Measurements from ENCODE around the gene PLET1. TPM values are rescaled to one million over a fixed set of nuclear protein-coding genes. Genes with fewer than 3 reads are reported as not detected.

Gene PLET1, protein sequence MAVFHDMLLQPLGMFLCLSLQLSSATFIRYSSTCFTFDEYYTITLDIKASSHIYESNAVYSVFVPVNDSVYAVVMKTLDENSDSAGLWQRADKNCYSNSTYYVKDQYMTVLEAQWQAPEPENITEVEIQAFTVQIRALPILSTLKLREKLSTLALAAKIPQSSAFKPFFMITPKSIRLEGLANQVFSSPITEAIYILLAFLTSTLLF
- total RNA-seq (not detected in 2 replicates), polyA plus RNA-seq (not detected in 2 replicates), polyA minus RNA-seq (not detected in 2 replicates)
- total RNA-seq (2013) = not detected

DNA sequence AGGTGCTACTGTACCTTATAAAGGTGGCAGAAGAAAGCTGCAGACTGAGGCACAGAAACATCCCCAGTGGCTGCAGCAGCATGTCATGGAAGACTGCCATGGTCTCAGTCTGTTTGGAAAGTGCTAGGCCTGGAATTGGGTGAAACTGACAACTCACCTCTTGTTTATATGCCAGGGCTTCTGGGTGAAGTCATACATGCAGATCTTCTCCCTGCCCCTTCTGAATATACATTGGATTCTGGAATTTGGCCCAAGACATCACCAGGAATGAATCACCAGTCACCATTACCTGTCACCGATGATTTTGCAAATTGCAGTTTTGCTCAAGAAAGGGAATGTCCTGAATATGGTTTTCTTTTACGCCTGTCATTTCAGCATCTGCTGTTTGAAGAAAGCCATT is at the start of gene PLET1:
Gene PLET1, minus strand, starts transcription at position 371 of the 400 bp plus-strand sequence. Its CDS starts 271 bp downstream, at position 100.
- CTCF ChIA-PET = no interaction called here
- POLR2A ChIA-PET = no interaction called here

DNA sequence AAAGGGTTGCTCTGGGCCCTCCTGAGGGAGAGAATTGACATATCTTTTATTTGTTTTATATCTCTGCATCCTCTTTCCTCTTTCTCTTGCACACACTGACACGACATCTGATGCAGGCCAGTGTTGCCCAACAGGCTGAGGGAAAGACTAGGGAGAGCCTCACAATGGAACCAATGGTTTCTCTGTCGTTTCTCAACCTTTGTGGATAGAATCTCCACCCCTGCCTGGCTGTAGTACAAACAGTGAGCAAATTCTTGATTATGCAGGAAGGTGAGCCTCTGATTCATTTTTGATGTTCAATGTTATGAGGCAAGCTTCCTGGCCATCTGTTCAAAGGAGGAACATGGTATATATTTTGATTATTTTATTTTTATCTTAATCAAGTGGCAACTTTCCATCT is 49.8 kb upstream of the PLET1 start:
- Mint-ChIP-seq H3K4me3 (no peak overlapping the region), H3K9me3 (ENCODE audit: insufficient read depth) (peaks cover 5% of the 10 kb centered on the region), H3K27ac (no peak overlapping the region), H3K27me3 (no peaks in the 10 kb centered on the region), H3K4me1 (no peaks in the 10 kb centered on the region)
- Histone ChIP-seq H3K9me3 (ENCODE audit: control extremely low read depth in 1 of 3, control insufficient read depth in 2 of 3, insufficient read depth in 1 of 3, low read length in 2 of 3) (no peaks in the 10 kb centered on the region), H3K4me3 (ENCODE audit: control extremely low read depth in 1 of 5, extremely low read depth in 1 of 5, insufficient read depth in 1 of 5, low read depth in 2 of 5, low read length in 4 of 5) (no peak overlapping the region), H3K27me3 (replicated peaks in 1 of 4; ENCODE audit: control extremely low read depth in 1 of 4, control insufficient read depth in 3 of 4, insufficient read depth in 4 of 4, low read length in 3 of 4) (no peaks in the 10 kb centered on the region), H3K27ac (ENCODE audit: low read length in 2 of 2) (no peak overlapping the region), H4K20me1 (ENCODE audit: control insufficient read depth, insufficient read depth, low read length, poor library complexity, severe bottlenecking) (no peaks in the 10 kb centered on the region), H3K36me3 (replicated peaks in 1 of 2; ENCODE audit: control extremely low read depth in 1 of 2, control insufficient read depth in 1 of 2, extremely low read depth in 1 of 2, insufficient read depth in 2 of 2, low read length in 1 of 2) (no peaks in the 10 kb centered on the region), H2AFZ (ENCODE audit: insufficient read depth, low read depth, low read length, poor library complexity, severe bottlenecking) (no peak overlapping the region), H3K9ac (ENCODE audit: low read length) (no peak overlapping the region), H3K4me2 (replicated peaks; ENCODE audit: low read depth, low read length, poor library complexity, severe bottlenecking) (no peak overlapping the region), H3K4me1 (ENCODE audit: control insufficient read depth in 2 of 2, insufficient read depth in 2 of 2, low read length in 2 of 2) (no peaks in the 10 kb centered on the region), H3K79me2 (ENCODE audit: control insufficient read depth, insufficient read depth, low read length) (no peaks in the 10 kb centered on the region)
- WGBS (ENCODE audit: insufficient coverage) = 29% methylated on average over 1 of the region's 2 CpGs
- DNase-seq = no peak
- intact Hi-C loops (cut with micrococcal nuclease) = no loop called here
- ATAC-seq (ENCODE audit: low read depth) = no peak
- CTCF ChIA-PET = no interaction called here
- TF ChIP-seq, protein P1, sequence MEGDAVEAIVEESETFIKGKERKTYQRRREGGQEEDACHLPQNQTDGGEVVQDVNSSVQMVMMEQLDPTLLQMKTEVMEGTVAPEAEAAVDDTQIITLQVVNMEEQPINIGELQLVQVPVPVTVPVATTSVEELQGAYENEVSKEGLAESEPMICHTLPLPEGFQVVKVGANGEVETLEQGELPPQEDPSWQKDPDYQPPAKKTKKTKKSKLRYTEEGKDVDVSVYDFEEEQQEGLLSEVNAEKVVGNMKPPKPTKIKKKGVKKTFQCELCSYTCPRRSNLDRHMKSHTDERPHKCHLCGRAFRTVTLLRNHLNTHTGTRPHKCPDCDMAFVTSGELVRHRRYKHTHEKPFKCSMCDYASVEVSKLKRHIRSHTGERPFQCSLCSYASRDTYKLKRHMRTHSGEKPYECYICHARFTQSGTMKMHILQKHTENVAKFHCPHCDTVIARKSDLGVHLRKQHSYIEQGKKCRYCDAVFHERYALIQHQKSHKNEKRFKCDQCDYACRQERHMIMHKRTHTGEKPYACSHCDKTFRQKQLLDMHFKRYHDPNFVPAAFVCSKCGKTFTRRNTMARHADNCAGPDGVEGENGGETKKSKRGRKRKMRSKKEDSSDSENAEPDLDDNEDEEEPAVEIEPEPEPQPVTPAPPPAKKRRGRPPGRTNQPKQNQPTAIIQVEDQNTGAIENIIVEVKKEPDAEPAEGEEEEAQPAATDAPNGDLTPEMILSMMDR (IDR thresholded peaks at IDR 0.05) = no peak
- TF ChIP-seq EZH2 (IDR thresholded peaks at IDR 0.05; ENCODE audit: borderline replicate concordance, insufficient read depth, low read depth, low read length, poor library complexity, severe bottlenecking) = no peak
- POLR2A ChIA-PET = no interaction called here

More for the DNA sequence above, at the start of gene PLET1:
- DNase-seq = no peak
- H3K4me1 Mint-ChIP-seq = no peaks in the 10 kb centered on the region
- no peaks in the 10 kb centered on the region for H3K27me3 ChIP-seq (replicated peaks in 1 of 4; ENCODE audit: control extremely low read depth in 1 of 4, control insufficient read depth in 3 of 4, insufficient read depth in 4 of 4, low read length in 3 of 4)
- WGBS (ENCODE audit: insufficient coverage) = 100% methylated on average over 2 of the region's 2 CpGs
- no peak within 1 kb of the TSS for H3K4me3 Mint-ChIP-seq
- no peak within 1 kb of the TSS for H3K9ac ChIP-seq (ENCODE audit: low read length)
- intact Hi-C loops (cut with micrococcal nuclease) = no loop called here
- no peaks in the 10 kb centered on the region for H3K36me3 ChIP-seq (replicated peaks in 1 of 2; ENCODE audit: control extremely low read depth in 1 of 2, control insufficient read depth in 1 of 2, extremely low read depth in 1 of 2, insufficient read depth in 2 of 2, low read length in 1 of 2)
- no peak within 1 kb of the TSS for H3K27ac Mint-ChIP-seq
- no peaks in the 10 kb centered on the region for H3K79me2 ChIP-seq (ENCODE audit: control insufficient read depth, insufficient read depth, low read length)
- H3K4me2 ChIP-seq (replicated peaks; ENCODE audit: low read depth, low read length, poor library complexity, severe bottlenecking) = no peak within 1 kb of the TSS
- H2AFZ ChIP-seq (ENCODE audit: insufficient read depth, low read depth, low read length, poor library complexity, severe bottlenecking) = no peak within 1 kb of the TSS
- H4K20me1 ChIP-seq (ENCODE audit: control insufficient read depth, insufficient read depth, low read length, poor library complexity, severe bottlenecking) = no peaks in the 10 kb centered on the region
- H3K27ac ChIP-seq (ENCODE audit: low read length in 2 of 2) = no peak within 1 kb of the TSS
- no peaks in the 10 kb centered on the region for H3K9me3 ChIP-seq (ENCODE audit: control extremely low read depth in 1 of 3, control insufficient read depth in 2 of 3, insufficient read depth in 1 of 3, low read length in 2 of 3)
- H3K4me3 ChIP-seq (ENCODE audit: control extremely low read depth in 1 of 5, extremely low read depth in 1 of 5, insufficient read depth in 1 of 5, low read depth in 2 of 5, low read length in 4 of 5) = no peak within 1 kb of the TSS
- TF ChIP-seq, protein P1 (IDR thresholded peaks at IDR 0.05) = no peak
- no peak for TF ChIP-seq EZH2 (IDR thresholded peaks at IDR 0.05; ENCODE audit: borderline replicate concordance, insufficient read depth, low read depth, low read length, poor library complexity, severe bottlenecking)
- no peaks in the 10 kb centered on the region for H3K4me1 ChIP-seq (ENCODE audit: control insufficient read depth in 2 of 2, insufficient read depth in 2 of 2, low read length in 2 of 2)
- no peaks in the 10 kb centered on the region for H3K27me3 Mint-ChIP-seq
- H3K9me3 Mint-ChIP-seq (ENCODE audit: insufficient read depth) = no peaks in the 10 kb centered on the region
- no peak for ATAC-seq (ENCODE audit: low read depth)

All from B cell (primary cell).